SK-N-SH (cell line): ENCODE measurements around the gene MTUS2. TPM values are rescaled to one million over a fixed set of nuclear protein-coding genes. Genes with fewer than 3 reads are reported as not detected.
A peak's percentile ranks its signal among the peaks of the same experiment; 100 is the strongest.

Source experiments
- CTCF ChIA-PET: fragments of 300-600, 350-600 bp; formaldehyde crosslinking; extraction: SDS; loops from one replicate; lab custom pipeline; 2021; lab: Yijun Ruan, JAX
- POLR2A ChIA-PET: fragments of 350-600 bp; sonication (Branson Sonifier 250); formaldehyde crosslinking; extraction: SDS; loops from one replicate; lab custom pipeline; 2020; ENCODE audit warnings: antibody characterized with exemption, inconsistent platforms; lab: Yijun Ruan, JAX
- DNase-seq: peaks from one replicate; pipeline ENCODE4 v3.0.0; 2012
- H2AFZ ChIP-seq: fragments of 200-600 bp; sonication (generic); 2 replicates; pipeline ENCODE4 v1.8.1; 2016; ENCODE audit warnings: antibody characterized with exemption, mild to moderate bottlenecking, low read depth
- H3F3A ChIP-seq: fragments of 200-600 bp; sonication (generic); replicated peaks from 2 replicates; pipeline ENCODE3; 2016; ENCODE audit warnings: antibody characterized with exemption, mild to moderate bottlenecking; ENCODE audit not compliant: insufficient read depth
- H3K27ac ChIP-seq, 2 experiments: fragments of 200-500 bp in 1 of 2; fragments of 200-600 bp in 1 of 2; sonication (Bioruptor generic) in 1 of 2; sonication (generic), shearing (Covaris generic) in 1 of 2; 2 replicates each; pipeline versions ENCODE4 v1.5.1 to v1.6.1; 2014 to 2016; ENCODE audit warnings: low read depth in 2 of 2, inconsistent platforms in 1 of 2, low read length in 1 of 2, mild to moderate bottlenecking in 1 of 2, mixed read lengths in 1 of 2
- H3K27me3 ChIP-seq: fragments of 200-600 bp; sonication (generic), shearing (Covaris generic); 2 replicates; pipeline ENCODE4 v1.6.1; 2016; ENCODE audit warnings: mixed run types; ENCODE audit not compliant: insufficient read depth
- H3K36me3 ChIP-seq, 2 experiments: fragments of 200-500 bp in 1 of 2; fragments of 200-600 bp in 1 of 2; sonication (Bioruptor generic) in 1 of 2; sonication (generic) in 1 of 2; replicated peaks in 1 of 2; 2 replicates each; pipeline versions ENCODE3 to v1.5.1; 2014 to 2016; ENCODE audit warnings: low read length in 1 of 2, mild to moderate bottlenecking in 1 of 2; ENCODE audit not compliant: insufficient read depth in 2 of 2, control insufficient read depth in 1 of 2
- H3K4me1 ChIP-seq, 2 experiments: fragments of 200-500 bp in 1 of 2; fragments of 200-600 bp in 1 of 2; sonication (Bioruptor generic) in 1 of 2; sonication (generic), shearing (Covaris generic) in 1 of 2; 2 replicates each; pipeline versions ENCODE4 v1.5.1 to v1.6.1; 2014 to 2016; ENCODE audit warnings: low read depth in 1 of 2, low read length in 1 of 2, mixed run types in 1 of 2; ENCODE audit not compliant: insufficient read depth in 2 of 2, control insufficient read depth in 1 of 2
- H3K4me2 ChIP-seq: fragments of 200-600 bp; sonication (generic), shearing (Covaris generic); 2 replicates; pipeline ENCODE4 v1.6.1; 2017; ENCODE audit warnings: mixed run types
- H3K4me3 ChIP-seq, 2 experiments: fragments of 200-500 bp in 1 of 2; fragments of 200-600 bp in 1 of 2; sonication (Bioruptor generic) in 1 of 2; sonication (generic), shearing (Covaris generic) in 1 of 2; 2 replicates each; pipeline versions ENCODE4 v1.5.1 to v1.8.1; 2014 to 2016; ENCODE audit warnings: low read depth in 2 of 2, inconsistent platforms in 1 of 2, low read length in 1 of 2, mild to moderate bottlenecking in 1 of 2, mixed read lengths in 1 of 2, moderate library complexity in 1 of 2
- H3K79me2 ChIP-seq: fragments of 200-600 bp; sonication (generic); 2 replicates; pipeline ENCODE4 v1.8.1; 2017; ENCODE audit warnings: mild to moderate bottlenecking; ENCODE audit not compliant: insufficient read depth
- H3K9ac ChIP-seq: fragments of 200-600 bp; sonication (generic); 2 replicates; pipeline ENCODE4 v1.6.1; 2017; ENCODE audit warnings: mixed run types
- H3K9me2 ChIP-seq: fragments of 200-600 bp; sonication (generic); 2 replicates; pipeline ENCODE4 v1.6.1; 2017; ENCODE audit warnings: mixed run types
- H3K9me3 ChIP-seq: fragments of 200-600 bp; sonication (generic); 2 replicates; pipeline ENCODE4 v1.6.1; 2017; ENCODE audit warnings: mixed run types, mild to moderate bottlenecking, moderate library complexity
- H4K20me1 ChIP-seq: fragments of 200-600 bp; sonication (generic); 2 replicates; pipeline ENCODE4 v1.6.1; 2017; ENCODE audit warnings: mild to moderate bottlenecking, mixed run types; ENCODE audit not compliant: insufficient read depth
- CHD2 ChIP-seq: fragments of 150-350 bp; IDR thresholded peaks from 2 replicates; pipeline ENCODE4 v1.6.1; 2018; ENCODE audit warnings: low read length; ENCODE audit not compliant: partially characterized antibody
- CTCF ChIP-seq: fragments of 200-600 bp; sonication (generic); IDR thresholded peaks from 2 replicates; pipeline ENCODE4 v1.6.1; 2017; ENCODE audit warnings: antibody characterized with exemption, mild to moderate bottlenecking, moderate library complexity
- ELF1 ChIP-seq: IDR thresholded peaks from 2 replicates; pipeline ENCODE4 v1.4.0; 2012
- EP300 ChIP-seq, 2 experiments: IDR thresholded peaks; 2 replicates each; pipeline versions ENCODE4 v1.4.0 to v1.6.1; 2012; ENCODE audit warnings: borderline replicate concordance in 1 of 2, low read depth in 1 of 2, low read length in 1 of 2
- FOSL2 ChIP-seq: IDR thresholded peaks from 2 replicates; pipeline ENCODE4 v1.4.0; 2012; ENCODE audit warnings: low read depth, mild to moderate bottlenecking, moderate library complexity, borderline replicate concordance
- IRF3 ChIP-seq: fragments of 150-350 bp; IDR thresholded peaks from 2 replicates; pipeline ENCODE4 v1.6.1; 2016; ENCODE audit warnings: mild to moderate bottlenecking, low read depth, low read length
- JUND ChIP-seq: IDR thresholded peaks from 2 replicates; pipeline ENCODE4 v1.4.0; 2012
- MAX ChIP-seq: IDR thresholded peaks from 2 replicates; pipeline ENCODE4 v1.4.0; 2012; ENCODE audit warnings: low read depth
- MXI1 ChIP-seq: IDR thresholded peaks from 2 replicates; pipeline ENCODE4 v1.6.1; 2012; ENCODE audit warnings: mild to moderate bottlenecking, low read depth, low read length, improper control_type of control experiment
- POLR2AphosphoS5 ChIP-seq: IDR thresholded peaks from 2 replicates; pipeline ENCODE4 v1.6.1; 2012; ENCODE audit warnings: low read depth, low read length
- RAD21 ChIP-seq: IDR thresholded peaks from 2 replicates; pipeline ENCODE4 v1.6.1; 2012; ENCODE audit warnings: mild to moderate bottlenecking, low read length
- RCOR1 ChIP-seq: fragments of 150-350 bp; IDR thresholded peaks from 2 replicates; pipeline ENCODE4 v1.6.1; 2017; ENCODE audit warnings: antibody characterized with exemption, low read length
- RFX5 ChIP-seq: IDR thresholded peaks from 2 replicates; pipeline ENCODE4 v1.6.1; 2012; ENCODE audit warnings: mild to moderate bottlenecking, improper control_type of control experiment, low read length
- RXRA ChIP-seq: IDR thresholded peaks from 2 replicates; pipeline ENCODE4 v1.4.0; 2012; ENCODE audit warnings: low read depth, mild to moderate bottlenecking, borderline replicate concordance
- TAF1 ChIP-seq: IDR thresholded peaks from 2 replicates; pipeline ENCODE4 v1.6.1; 2012; ENCODE audit warnings: low read depth, mild to moderate bottlenecking, low read length, moderate library complexity, borderline replicate concordance
- TCF12 ChIP-seq: IDR thresholded peaks from 2 replicates; pipeline ENCODE4 v1.4.0; 2012
- USF1 ChIP-seq: IDR thresholded peaks from 2 replicates; pipeline ENCODE4 v1.4.0; 2012; ENCODE audit warnings: low read depth, borderline replicate concordance
- USF2 ChIP-seq: fragments of 150-350 bp; IDR thresholded peaks from 2 replicates; pipeline ENCODE4 v1.6.1; 2017; ENCODE audit warnings: antibody characterized with exemption, low read length, low read depth, borderline replicate concordance
- YY1 ChIP-seq: IDR thresholded peaks from 2 replicates; pipeline ENCODE4 v1.4.0; 2012; ENCODE audit warnings: low read depth, mild to moderate bottlenecking
- WGBS: methylation state at CpG from one replicate; pipeline ENCODE4 v1.1.6; 2017; ENCODE audit warnings: low lambda C conversion rate; 5-methylcytosine and 5-hydroxymethylcytosine counted together
- polyA plus RNA-seq, 3 experiments: library from polyadenylated mRNA; depleted of rRNA; stranded (reverse); fragments of >200 nt; gene quantifications; 2 replicates each; pipeline ENCODE4 v1.2.3, GENCODE V29; 2012

The MTUS2 gene
- polyA plus RNA-seq, 1 of the 3 experiments (the other 2 are of a cell fraction), result 1.7 TPM

- no peak overlapping the region for H3K27ac ChIP-seq
- H2AFZ ChIP-seq, result no peak overlapping the region
- H3K4me2 ChIP-seq, result no peak overlapping the region
- no peak overlapping the region for H3K4me3 ChIP-seq
- no peak overlapping the region for H3K9ac ChIP-seq
- 82% methylated on average over 2 of the region's 2 CpGs for WGBS
- H3K9me3 ChIP-seq, result no peaks in the 10 kb centered on the region
- ChIA-PET CTCF (interaction anchor here (1.5 to 2.9 kb wide), 2 partner anchors 11 to 20 kb away, joined by 6 to 10 read pairs; no protein-coding TSS in a partner anchor), POLR2A (no interaction called here)
- DNase-seq, result no peak
- H3K79me2 ChIP-seq, result no peaks in the 10 kb centered on the region
- no peaks in the 10 kb centered on the region for H3F3A ChIP-seq
- no peaks in the 10 kb centered on the region for H3K36me3 ChIP-seq
- H3K9me2 ChIP-seq, result no peaks in the 10 kb centered on the region
- no peaks in the 10 kb centered on the region for H3K4me1 ChIP-seq
- no peaks in the 10 kb centered on the region for H4K20me1 ChIP-seq
- TF ChIP-seq CTCF (0 out of 2 replicates have a peak, but pooled peaks have one; percentile 8), YY1 (no peak), USF2 (no peak), USF1 (no peak)
- H3K27me3 ChIP-seq, result peaks cover 33% of the 10 kb centered on the region
Measured at GRCh38 chr13:28817204-28817603, 2.9 kb upstream of the MTUS2 start.

- Histone ChIP-seq H3F3A (no peaks in the 10 kb centered on the region), H3K4me1 (no peaks in the 10 kb centered on the region), H3K9me2 (no peaks in the 10 kb centered on the region), H3K27ac (no peak overlapping the region), H3K9ac (no peak overlapping the region), H3K27me3 (peaks cover 36% of the 10 kb centered on the region), H3K79me2 (no peaks in the 10 kb centered on the region), H2AFZ (no peak overlapping the region), H3K4me3 (no peak overlapping the region), H3K9me3 (no peaks in the 10 kb centered on the region), H3K36me3 (no peaks in the 10 kb centered on the region), H4K20me1 (no peaks in the 10 kb centered on the region), H3K4me2 (no peak overlapping the region)
- ChIA-PET POLR2A (no interaction called here), CTCF (interaction anchor here (0.9 to 2.9 kb wide), 6 partner anchors 18 to 555 kb away, joined by 3 to 10 read pairs (median 4); no protein-coding TSS in a partner anchor)
- no peak for DNase-seq
- 7% methylated on average over 12 of the region's 29 CpGs for WGBS
- no peak for TF ChIP-seq RXRA
- no peak for TF ChIP-seq RAD21
- no peak for TF ChIP-seq TCF12
- TF ChIP-seq USF1, result no peak
- TF ChIP-seq JUND, result no peak
- no peak for TF ChIP-seq ELF1
- TF ChIP-seq RCOR1, result no peak
- no peak for TF ChIP-seq CTCF
- TF ChIP-seq TAF1, result no peak
- TF ChIP-seq POLR2AphosphoS5, result no peak
- TF ChIP-seq MXI1, result no peak
- TF ChIP-seq MAX, result no peak
- no peak for TF ChIP-seq FOSL2
- TF ChIP-seq EP300 (IDR thresholded peaks at IDR 0.05; ENCODE audit: borderline replicate concordance in 1 of 2, low read depth in 1 of 2, low read length in 1 of 2), result no peak
- TF ChIP-seq IRF3, result no peak
- TF ChIP-seq CHD2, result no peak
- TF ChIP-seq RFX5, result no peak
- no peak for TF ChIP-seq YY1
Measured at GRCh38 chr13:28819046-28819730, 951 bp upstream of the MTUS2 start.
